A549 (cell line): ENCODE results near the gene STXBP4. TPM values are rescaled to one million over a fixed set of nuclear protein-coding genes. Genes with fewer than 3 reads are reported as not detected.
A peak's percentile ranks its signal among the peaks of the same experiment; 100 is the strongest.

Source experiments
- ATAC-seq, 2 experiments: fragments of 200-7000 bp in 1 of 2; fragments of >200 bp in 1 of 2; cut with Nextera tagmentation in 1 of 2; cut with Tn5 transposase in 1 of 2; 3 replicates each; pipeline versions ENCODE4 v1.8.0 to v1.9.1; 2018 to 2020; ENCODE audit warnings: mild to moderate bottlenecking in 1 of 2, moderate library complexity in 1 of 2
- CTCF ChIA-PET: fragments of 300-600 bp; sonication (Branson Sonifier 250); formaldehyde crosslinking; extraction: SDS; loops from one replicate; lab custom pipeline; 2021; ENCODE audit warnings: antibody characterized with exemption, inconsistent platforms; lab: Yijun Ruan, JAX
- POLR2A ChIA-PET: fragments of 350-600 bp; formaldehyde crosslinking; extraction: SDS; loops from one replicate; lab custom pipeline; 2021; ENCODE audit warnings: antibody characterized with exemption, inconsistent platforms; lab: Yijun Ruan, JAX
- DNase-seq, 2 experiments: peaks; one replicate each; pipeline versions ENCODE4 v3.0.0 to v3.0.0-alpha.2; 2011 to 2016; ENCODE audit warnings: low read depth in 1 of 2, low spot score in 1 of 2
- FAIRE-seq: peaks from 2 replicates; lab custom pipeline; 2011; peaks lifted over from hg19 to GRCh38; lab: Jason Lieb, UNC
- H3K27ac ChIP-seq, 2 experiments: fragments of >200 bp; sonication (Bioruptor Twin); formaldehyde crosslinking; 3 replicates each; pipeline ENCODE4 v1.5.1; 2016 to 2017
- H3K4me1 ChIP-seq: fragments of >200 bp; sonication (Bioruptor Twin); formaldehyde crosslinking; 3 replicates; pipeline ENCODE4 v1.6.1; 2016
- H3K4me2 ChIP-seq: fragments of >200 bp; sonication (Bioruptor Twin); formaldehyde crosslinking; 3 replicates; pipeline ENCODE4 v1.6.1; 2016
- H3K4me3 ChIP-seq: fragments of >200 bp; sonication (Bioruptor Twin); formaldehyde crosslinking; 3 replicates; pipeline ENCODE4 v1.5.1; 2016
- H3K9me3 ChIP-seq: fragments of >200 bp; sonication (Bioruptor Twin); formaldehyde crosslinking; 3 replicates; pipeline ENCODE4 v1.6.1; 2016
- CBX8 ChIP-seq: fragments of 200-600 bp; sonication (generic); IDR thresholded peaks from 2 replicates; pipeline ENCODE4 v1.6.1; 2016
- CHD2 ChIP-seq: fragments of 150-350 bp; IDR thresholded peaks from 2 replicates; pipeline ENCODE4 v1.6.1; 2014; ENCODE audit warnings: low read length; ENCODE audit not compliant: partially characterized antibody
- EHF ChIP-seq: fragments of 250-450 bp; sonication (Bioruptor Pico); IDR thresholded peaks from 2 replicates; pipeline ENCODE4 v1.5.0; 2020; ENCODE audit warnings: mild to moderate bottlenecking
- FOSB ChIP-seq: fragments of 250-450 bp; sonication (Bioruptor Pico); IDR thresholded peaks from 2 replicates; pipeline ENCODE4 v1.5.0; 2020; ENCODE audit warnings: mild to moderate bottlenecking, moderate library complexity
- FOSL2 ChIP-seq, 2 experiments: fragments of 450-650 bp in 1 of 2; fragments of >200 bp in 1 of 2; sonication (Bioruptor Twin) in 1 of 2; formaldehyde crosslinking; IDR thresholded peaks; 2 replicates each; pipeline versions ENCODE4 v1.5.0 to v1.6.1; 2016 to 2020; ENCODE audit warnings: mild to moderate bottlenecking in 1 of 2, moderate library complexity in 1 of 2
- FOXS1 ChIP-seq: fragments of 250-450 bp; sonication (Bioruptor Pico); IDR thresholded peaks from 2 replicates; pipeline ENCODE4 v1.5.0; 2020; ENCODE audit warnings: mild to moderate bottlenecking, moderate library complexity
- GATA3 ChIP-seq: IDR thresholded peaks from 2 replicates; pipeline ENCODE4 v1.6.1; 2012; ENCODE audit warnings: borderline replicate concordance
- HOXA7 ChIP-seq: fragments of 250-450 bp; sonication (Bioruptor Pico); IDR thresholded peaks from 2 replicates; pipeline ENCODE4 v1.5.0; 2020; ENCODE audit warnings: mild to moderate bottlenecking, moderate library complexity
- HOXB13 ChIP-seq: fragments of 250-450 bp; sonication (Bioruptor Pico); IDR thresholded peaks from 2 replicates; pipeline ENCODE4 v1.5.0; 2020; ENCODE audit warnings: low read depth, mild to moderate bottlenecking, moderate library complexity
- KDM1A ChIP-seq: fragments of 200-600 bp; sonication (generic); IDR thresholded peaks from 2 replicates; pipeline ENCODE4 v1.6.1; 2016; ENCODE audit warnings: low read depth, mild to moderate bottlenecking
- MAFK ChIP-seq: fragments of 450-650 bp; IDR thresholded peaks from 2 replicates; pipeline ENCODE4 v1.6.1; 2014; ENCODE audit not compliant: partially characterized antibody
- MYC ChIP-seq: IDR thresholded peaks from 2 replicates; pipeline ENCODE4 v1.6.1; 2012; ENCODE audit warnings: mild to moderate bottlenecking, inconsistent platforms, low read length, improper control_type of control experiment, borderline replicate concordance
- NR3C1 ChIP-seq: fragments of >200 bp; sonication (Bioruptor Twin); formaldehyde crosslinking; IDR thresholded peaks from 3 replicates; pipeline ENCODE4 v1.6.1; 2017
- PBX3 ChIP-seq: IDR thresholded peaks from 2 replicates; pipeline ENCODE4 v1.6.1; 2012
- RARB ChIP-seq: fragments of 250-450 bp; sonication (Bioruptor Pico); IDR thresholded peaks from 2 replicates; pipeline ENCODE4 v1.8.0; 2021; ENCODE audit warnings: mild to moderate bottlenecking, moderate library complexity
- SMC3 ChIP-seq: fragments of >200 bp; sonication (Bioruptor Twin); formaldehyde crosslinking; IDR thresholded peaks from 3 replicates; pipeline ENCODE4 v1.6.1; 2018; ENCODE audit warnings: inconsistent platforms
- SREBF2 ChIP-seq: fragments of 450-650 bp; IDR thresholded peaks from 2 replicates; pipeline ENCODE4 v1.6.1; 2014; ENCODE audit warnings: mild to moderate bottlenecking, moderate library complexity
- ZSCAN20 ChIP-seq: fragments of 250-450 bp; sonication (Bioruptor Pico); IDR thresholded peaks from 2 replicates; pipeline ENCODE4 v1.8.0; 2022; ENCODE audit warnings: mild to moderate bottlenecking, moderate library complexity
- WGBS: methylation state at CpG from one replicate; pipeline ENCODE4 v1.1.6; 2017; ENCODE audit errors: missing lambda C conversion rate; 5-methylcytosine and 5-hydroxymethylcytosine counted together
- polyA plus RNA-seq, 4 experiments: library from polyadenylated mRNA; depleted of rRNA in 3 of 4; stranded (reverse); fragments of >200 nt; fragmentation: RNase III in 1 of 4; extraction: RNeasy Plus Mini Kit Qiagen cat#74134 plus additional on column Dnase treatment in 1 of 4; gene quantifications; 2 replicates in 3 of 4; 3 replicates in 1 of 4; pipeline ENCODE4 v1.2.3, GENCODE V29; 2011 to 2017
- TF ChIP-seq, protein P1 (sequence below): fragments of 250-450 bp; sonication (Bioruptor Pico); IDR thresholded peaks from 2 replicates; pipeline ENCODE4 v1.5.0; 2021; ENCODE audit warnings: mild to moderate bottlenecking, moderate library complexity, borderline replicate concordance

The STXBP4 gene
- polyA plus RNA-seq, 2 of the 4 experiments (the other 2 are of a cell fraction): 9.0 to 16.0 TPM

DNA sequence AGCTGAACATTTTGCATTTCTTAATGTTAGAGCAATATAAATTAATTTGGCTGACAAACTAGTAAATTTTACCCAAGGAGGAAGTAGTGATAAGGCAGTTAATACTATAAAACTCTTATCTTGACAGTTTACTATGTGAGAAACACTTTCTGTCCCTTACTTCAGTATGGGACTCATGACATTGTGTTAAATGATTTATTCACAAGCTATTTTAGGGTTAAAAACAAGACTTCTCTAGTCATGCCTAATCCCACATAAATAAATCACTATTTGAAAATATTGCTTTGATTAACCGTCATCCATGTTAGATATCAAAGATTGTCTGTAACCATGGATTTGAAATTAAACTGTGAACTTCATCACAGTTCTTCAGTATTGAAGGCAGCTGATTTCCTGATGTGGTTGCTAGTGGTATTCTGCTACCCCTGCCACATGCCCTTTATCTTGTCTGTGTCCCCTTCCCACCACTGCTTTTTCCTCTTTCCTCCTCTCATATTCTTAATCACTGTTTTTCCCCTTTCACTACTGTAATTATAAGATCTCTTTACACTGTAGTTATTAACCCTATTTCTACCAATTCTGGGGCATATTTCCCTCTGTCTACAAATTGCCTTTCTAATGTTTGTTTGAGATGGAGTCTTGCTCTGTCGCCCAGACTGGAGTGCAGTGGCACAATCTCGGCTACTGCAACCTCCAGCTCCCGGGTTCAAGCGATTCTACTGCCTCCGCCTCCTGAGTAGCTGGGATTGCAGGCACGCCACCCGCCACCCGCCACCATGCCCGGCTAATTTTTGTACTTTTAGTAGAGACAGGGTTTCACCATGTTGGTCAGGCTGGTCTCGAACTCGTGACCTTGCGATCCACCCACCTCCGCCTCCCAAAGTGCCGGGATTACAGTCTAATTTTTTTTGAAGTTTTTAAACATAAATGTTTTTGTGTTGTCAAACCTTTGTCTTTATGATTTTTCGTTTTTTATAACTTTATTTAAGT lies 95.6 kb downstream of the STXBP4 start:
- no peak for TF ChIP-seq NR3C1
- no peak for TF ChIP-seq RARB (CRISPR knock-in tag)
- no peak for TF ChIP-seq FOSL2 (IDR thresholded peaks at IDR 0.05)
- TF ChIP-seq FOSL2 (CRISPR knock-in tag; IDR thresholded peaks at IDR 0.05): no peak
- no peak for TF ChIP-seq HOXA7 (CRISPR knock-in tag)
- no peak for TF ChIP-seq FOXS1
- no peak for TF ChIP-seq MYC
- TF ChIP-seq MAFK: no peak
- TF ChIP-seq FOSB (CRISPR knock-in tag): no peak
- TF ChIP-seq EHF: no peak
- no peak for TF ChIP-seq SREBF2
- TF ChIP-seq CBX8: no peak
- TF ChIP-seq HOXB13 (CRISPR knock-in tag): no peak
- TF ChIP-seq KDM1A: no peak
- TF ChIP-seq GATA3: no peak
- no peak for TF ChIP-seq PBX3
- TF ChIP-seq CHD2: no peak
- TF ChIP-seq ZSCAN20 (CRISPR knock-in tag): no peak
- TF ChIP-seq, protein P1, sequence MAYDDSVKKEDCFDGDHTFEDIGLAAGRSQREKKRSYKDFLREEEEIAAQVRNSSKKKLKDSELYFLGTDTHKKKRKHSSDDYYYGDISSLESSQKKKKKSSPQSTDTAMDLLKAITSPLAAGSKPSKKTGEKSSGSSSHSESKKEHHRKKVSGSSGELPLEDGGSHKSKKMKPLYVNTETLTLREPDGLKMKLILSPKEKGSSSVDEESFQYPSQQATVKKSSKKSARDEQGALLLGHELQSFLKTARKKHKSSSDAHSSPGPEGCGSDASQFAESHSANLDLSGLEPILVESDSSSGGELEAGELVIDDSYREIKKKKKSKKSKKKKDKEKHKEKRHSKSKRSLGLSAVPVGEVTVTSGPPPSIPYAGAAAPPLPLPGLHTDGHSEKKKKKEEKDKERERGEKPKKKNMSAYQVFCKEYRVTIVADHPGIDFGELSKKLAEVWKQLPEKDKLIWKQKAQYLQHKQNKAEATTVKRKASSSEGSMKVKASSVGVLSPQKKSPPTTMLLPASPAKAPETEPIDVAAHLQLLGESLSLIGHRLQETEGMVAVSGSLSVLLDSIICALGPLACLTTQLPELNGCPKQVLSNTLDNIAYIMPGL (CRISPR knock-in tag): no peak
- no peak for ATAC-seq
- WGBS: 91% methylated on average over 16 of the region's 16 CpGs
- DNase-seq: no peak
- no peaks in the 10 kb centered on the region for H3K9me3 ChIP-seq
- H3K4me2 ChIP-seq: no peak overlapping the region
- ChIA-PET POLR2A (no interaction called here), CTCF (interaction anchor here (0.8 kb wide), 1 partner anchor 462 kb away, joined by 4 read pairs; no protein-coding TSS in a partner anchor)
- no peak overlapping the region for H3K4me3 ChIP-seq
- H3K27ac ChIP-seq: no peak overlapping the region
- H3K4me1 ChIP-seq: peaks cover 8% of the 10 kb centered on the region; the same call in 2 of the 3 replicates
- peak; percentile 7 for FAIRE-seq

GRCh38 chr17:55067697-55068439 lies 99.3 kb downstream of the STXBP4 start:
- H3K4me3 ChIP-seq: no peak overlapping the region
- DNase-seq (no peak), FAIRE-seq (peak; percentile 43), ATAC-seq (no peak)
- H3K4me1 ChIP-seq: peaks cover 6% of the 10 kb centered on the region; the same call in 2 of the 3 replicates
- no peaks in the 10 kb centered on the region for H3K9me3 ChIP-seq
- H3K4me2 ChIP-seq: no peak overlapping the region
- POLR2A ChIA-PET: no interaction called here
- TF ChIP-seq SMC3: no peak
- TF ChIP-seq, all 56 proteins: peak for 0
- CTCF ChIA-PET: no interaction called here
- WGBS: 58% methylated on average over 1 of the region's 1 CpG
- H3K27ac ChIP-seq: no peak overlapping the region
